HFF-Myc (cell line): Measurements from ENCODE around the gene FBLN2.

Experiments used
- DNase-seq: peaks from one replicate; pipeline ENCODE4 v3.0.0-alpha.2; 2011; ENCODE audit warnings: low read depth; ENCODE audit errors: extremely low read depth
- H3K4me3 ChIP-seq: replicated peaks from 2 replicates; pipeline ENCODE4 v1.5.1; 2011; ENCODE audit warnings: low read depth, mild to moderate bottlenecking, control low read depth, low read length
- CTCF ChIP-seq: IDR thresholded peaks from 2 replicates; pipeline ENCODE4 v1.5.1; 2012; ENCODE audit warnings: mild to moderate bottlenecking, low read depth, low read length, control low read depth; ENCODE audit errors: missing control alignments

Gene FBLN2

GRCh38 chr3:13567684-13568514 lies 19.0 kb downstream of the FBLN2 start:
- H3K4me3 ChIP-seq, result no peak overlapping the region
- no peak for DNase-seq
- no peak for TF ChIP-seq CTCF

- H3K4me3 ChIP-seq, result no peak overlapping the region
- TF ChIP-seq CTCF, result no peak
- DNase-seq, result no peak
Measured at GRCh38 chr3:13568515-13569028, 19.6 kb downstream of the FBLN2 start.

GRCh38 chr3:13569201-13569600 lies 20.3 kb downstream of the FBLN2 start:
- DNase-seq, result no peak
- no peak for TF ChIP-seq CTCF
- H3K4me3 ChIP-seq, result no peak overlapping the region

- TF ChIP-seq CTCF, result no peak
- no peak for DNase-seq
- no peak overlapping the region for H3K4me3 ChIP-seq
Measured at GRCh38 chr3:13569641-13570390, 20.9 kb downstream of the FBLN2 start.

GRCh38 chr3:13570391-13571194 lies 21.7 kb downstream of the FBLN2 start:
- no peak for DNase-seq
- H3K4me3 ChIP-seq, result no peak overlapping the region
- TF ChIP-seq CTCF, result no peak

GRCh38 chr3:13571264-13571663 lies 22.3 kb downstream of the FBLN2 start:
- no peak for DNase-seq
- H3K4me3 ChIP-seq, result no peak overlapping the region
- no peak for TF ChIP-seq CTCF
